Stimulated activated CD8-positive, alpha-beta memory T cell treated with anti-CD3 and anti-CD28 coated beads, Interleukin-12 subunit alpha, Interleukin-12 subunit beta, amount 100 ng/mL, for 24 hours (primary cell): Measurements from ENCODE around the gene ACOX2.

Source experiments
- DNase-seq: peaks from one replicate; pipeline ENCODE4 v3.0.0-alpha.2; 2020; ENCODE audit errors: extremely low read depth

Gene ACOX2

GRCh38 chr3:58508437-58508836, 28.6 kb downstream of the ACOX2 start:
- no peak for DNase-seq

DNA sequence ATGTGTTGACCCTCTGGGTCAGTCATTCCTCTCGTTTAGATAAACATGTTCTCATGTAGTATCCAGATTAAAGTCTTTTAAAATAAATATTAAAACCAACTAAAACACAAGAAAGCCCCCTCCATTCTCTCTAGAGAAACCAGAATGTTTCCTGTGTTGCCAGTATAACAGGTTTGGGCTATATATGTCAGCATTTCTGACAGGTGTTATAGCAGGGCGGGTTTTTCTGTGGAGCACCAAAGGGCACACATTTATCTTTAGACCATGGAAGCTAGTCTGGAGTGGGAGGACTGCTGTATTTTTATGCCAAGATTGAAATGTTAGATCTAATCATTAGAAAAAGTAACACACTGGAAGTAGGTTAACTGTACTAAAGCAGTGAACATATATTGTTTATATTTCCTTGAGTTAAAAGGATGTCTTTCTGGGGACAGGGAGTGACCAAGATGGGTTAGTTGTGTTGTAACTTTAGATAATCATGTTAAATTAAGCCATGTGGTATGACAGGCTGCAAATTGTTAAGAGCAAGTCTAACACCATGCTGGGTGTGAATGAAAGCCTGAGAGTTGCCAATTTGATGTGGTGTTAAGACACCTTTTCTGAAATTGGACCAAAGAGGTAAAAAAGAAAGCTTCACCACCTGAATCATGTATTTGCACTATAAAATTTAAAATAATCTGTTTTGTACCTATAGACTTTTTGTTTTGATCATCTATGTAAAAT, 29.5 kb downstream of the ACOX2 start:
- DNase-seq, result no peak

DNA sequence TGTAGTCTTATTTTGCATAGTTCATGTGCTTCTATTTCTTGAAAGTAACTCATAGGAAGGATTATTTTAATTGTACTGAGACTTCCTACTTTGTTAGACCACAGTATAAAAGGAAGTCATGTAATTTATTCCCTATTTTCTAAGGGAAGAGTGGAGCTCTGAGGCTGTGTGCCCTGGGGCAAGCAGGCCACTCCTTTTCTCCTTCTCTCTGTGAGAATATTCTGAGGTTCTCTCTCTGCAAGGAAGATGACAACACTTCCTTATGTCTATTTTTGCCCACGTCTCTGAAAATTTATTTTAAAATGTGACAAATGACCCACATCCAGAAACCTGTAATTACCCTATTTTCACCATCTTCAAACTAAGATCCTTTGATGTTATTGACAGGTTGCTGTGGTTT, 34.1 kb downstream of the ACOX2 start:
- DNase-seq, result no peak

DNA sequence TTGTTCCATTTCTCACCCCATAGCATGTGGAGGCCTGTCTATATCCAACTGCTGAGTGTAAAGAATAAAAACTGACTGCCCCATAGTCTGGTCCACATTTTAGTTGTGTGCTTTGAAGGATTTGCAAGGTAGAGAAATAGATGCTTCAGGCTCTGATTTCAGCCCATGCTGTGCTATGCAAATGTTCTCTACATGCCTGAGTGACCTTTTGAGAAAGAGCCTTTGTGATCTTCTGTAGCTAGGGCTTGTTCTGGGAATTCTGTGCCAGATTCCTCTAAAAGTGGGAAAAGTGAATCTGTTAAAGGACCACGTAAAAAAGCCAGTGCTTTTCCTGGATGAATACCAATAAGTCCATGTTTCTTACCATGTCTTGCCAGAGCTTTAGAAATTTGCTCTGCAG, 39.9 kb downstream of the ACOX2 start:
- no peak for DNase-seq

DNA sequence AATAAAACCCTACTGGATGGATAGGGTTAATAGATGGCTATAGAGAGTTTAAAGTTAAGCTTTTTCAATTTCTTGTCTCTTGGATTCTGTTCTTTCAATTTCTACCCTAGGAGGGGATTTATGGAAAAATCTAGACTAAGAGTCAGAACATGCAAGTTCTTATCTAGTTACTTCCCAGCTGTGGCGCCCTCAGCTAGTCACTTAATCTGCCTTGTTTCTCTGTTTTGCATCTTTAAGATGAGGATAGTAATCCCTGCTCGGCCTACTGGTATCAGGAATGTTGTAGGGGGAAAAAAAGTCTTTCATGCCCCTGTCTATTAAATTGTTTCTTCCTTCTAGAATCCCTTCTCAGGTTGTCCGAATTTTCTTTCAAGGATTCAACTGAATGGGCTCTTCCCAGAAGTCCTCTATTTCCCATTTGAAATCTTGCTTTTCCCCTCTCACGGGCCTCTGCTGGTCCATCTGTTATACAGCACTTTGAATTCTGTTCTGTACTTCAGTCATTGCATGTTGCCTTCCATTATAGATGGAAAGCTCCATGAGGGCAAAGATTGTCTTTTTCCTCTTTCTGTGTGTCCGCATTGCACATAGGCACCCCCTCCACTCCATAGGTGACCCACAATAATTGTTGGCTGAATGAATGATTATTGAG, 40.7 kb downstream of the ACOX2 start:
- no peak for DNase-seq

DNA sequence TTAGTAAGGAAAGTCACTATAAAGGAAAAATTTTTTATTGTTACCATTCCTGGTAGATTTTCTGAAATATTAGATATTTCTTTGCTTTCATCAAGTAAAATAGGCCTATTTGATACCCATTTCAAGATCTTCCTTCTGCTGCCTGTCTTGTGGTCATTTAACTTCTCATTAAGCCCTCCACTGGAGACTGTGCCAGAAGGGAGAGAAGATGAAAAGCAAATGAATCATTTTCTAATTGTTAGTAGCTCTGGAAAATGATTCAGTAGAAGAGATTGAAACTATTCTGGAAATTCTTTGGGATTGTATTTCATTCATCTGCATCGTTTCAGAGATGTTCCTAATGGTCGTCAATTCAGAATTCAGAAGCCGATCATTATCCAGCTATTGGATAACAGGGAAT, 41.9 kb downstream of the ACOX2 start:
- DNase-seq, result no peak

- DNase-seq, result no peak
Measured at GRCh38 chr3:58494107-58494506, 42.9 kb downstream of the ACOX2 start.

- no peak for DNase-seq
Measured at GRCh38 chr3:58492494-58492905, 44.5 kb downstream of the ACOX2 start.

DNA sequence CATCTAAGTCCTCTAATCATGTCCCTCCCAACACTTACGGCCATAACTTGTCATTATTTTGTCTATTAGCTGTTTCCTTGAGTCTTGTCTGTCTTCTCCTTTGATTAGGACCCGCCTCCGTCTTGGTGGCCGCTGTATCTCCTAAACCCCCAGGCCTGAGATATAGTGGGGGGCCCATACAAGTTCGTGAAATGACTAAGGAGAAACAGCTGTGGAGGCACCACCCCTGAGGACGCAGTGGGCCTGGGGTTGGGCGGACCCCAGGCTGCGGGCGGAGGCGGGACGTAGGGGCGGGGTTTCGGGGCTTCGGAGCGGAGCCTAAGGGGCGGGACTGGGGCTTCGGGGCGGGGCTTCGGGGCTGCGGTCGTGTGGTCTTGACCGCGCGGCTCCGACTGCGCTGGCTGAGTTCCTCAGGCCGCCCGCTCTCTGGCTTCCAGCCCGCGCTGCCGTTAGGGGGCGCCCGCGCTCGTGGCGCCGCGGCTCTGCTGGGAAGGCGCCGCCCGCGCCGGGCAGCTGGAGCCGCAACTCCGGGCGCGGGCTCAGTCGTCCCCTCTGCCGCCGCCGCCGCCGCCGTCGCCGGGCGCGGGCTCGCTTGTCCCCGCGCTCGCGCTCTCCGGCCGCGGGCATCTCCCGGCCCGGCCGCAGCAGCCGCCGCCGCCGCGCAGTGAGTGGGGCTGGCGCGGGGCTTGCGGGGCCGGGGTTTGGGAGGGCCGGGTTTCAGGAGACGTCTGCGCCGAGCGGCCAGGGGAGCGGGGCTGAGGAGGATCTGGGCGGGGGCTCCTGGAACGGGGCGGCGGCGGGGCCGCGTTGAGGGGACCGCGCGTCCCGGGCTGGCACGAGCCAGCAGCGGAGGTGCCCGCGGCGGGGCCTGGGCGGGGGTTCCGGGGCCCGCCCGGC, 45.2 kb downstream of the ACOX2 start, which contains the start of gene KCTD6:
Gene KCTD6 (plus strand): TSS at position 591 of the 897 bp plus-strand sequence. CDS start 6,660 bp downstream, outside the sequence.
- peak; percentile 62 for DNase-seq

GRCh38 chr3:58490860-58491501, 46.0 kb downstream of the ACOX2 start:
- DNase-seq, result no peak

GRCh38 chr3:58488967-58489366, 48.0 kb downstream of the ACOX2 start:
- DNase-seq, result no peak

DNA sequence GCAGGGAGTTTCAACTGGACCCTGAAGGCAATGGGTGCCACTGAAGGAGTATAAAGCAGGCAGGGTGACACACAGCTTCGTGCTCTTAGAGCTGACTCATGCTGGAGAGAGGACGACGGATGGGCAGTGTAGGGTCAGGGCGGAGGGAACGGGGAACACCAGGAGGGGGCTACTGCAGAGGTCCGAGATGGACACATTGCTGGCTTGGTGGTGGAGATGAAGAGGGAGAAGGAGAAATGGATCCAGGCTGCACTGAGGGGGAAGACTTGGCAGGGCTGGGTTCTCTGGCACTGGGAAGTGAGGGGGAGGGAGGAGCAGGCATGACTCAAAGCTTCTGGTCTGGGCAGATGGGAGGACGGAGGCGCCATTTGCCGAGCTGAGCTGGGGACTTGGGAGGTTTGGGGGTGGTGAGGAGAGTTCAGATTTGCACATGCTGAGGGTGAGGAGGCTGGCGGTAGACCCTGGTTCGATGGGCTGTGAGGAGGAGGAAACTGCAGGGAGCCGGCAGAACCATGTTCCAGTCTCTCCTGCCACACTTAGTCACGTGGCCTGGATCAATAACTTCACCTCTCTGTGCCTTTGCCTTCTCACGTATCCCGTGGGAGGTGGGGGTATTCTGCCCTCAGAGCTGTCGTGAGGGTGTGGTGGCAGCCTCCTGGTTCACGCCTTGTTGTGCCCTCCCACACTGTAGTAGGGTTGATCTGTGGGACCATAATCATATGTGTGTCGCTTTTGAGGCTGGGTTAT, 49.7 kb downstream of the ACOX2 start:
- DNase-seq, result no peak

GRCh38 chr3:58485801-58486435, 51.1 kb downstream of the ACOX2 start:
- DNase-seq, result no peak

- no peak for DNase-seq
Measured at GRCh38 chr3:58484722-58485069, 52.3 kb downstream of the ACOX2 start.

DNA sequence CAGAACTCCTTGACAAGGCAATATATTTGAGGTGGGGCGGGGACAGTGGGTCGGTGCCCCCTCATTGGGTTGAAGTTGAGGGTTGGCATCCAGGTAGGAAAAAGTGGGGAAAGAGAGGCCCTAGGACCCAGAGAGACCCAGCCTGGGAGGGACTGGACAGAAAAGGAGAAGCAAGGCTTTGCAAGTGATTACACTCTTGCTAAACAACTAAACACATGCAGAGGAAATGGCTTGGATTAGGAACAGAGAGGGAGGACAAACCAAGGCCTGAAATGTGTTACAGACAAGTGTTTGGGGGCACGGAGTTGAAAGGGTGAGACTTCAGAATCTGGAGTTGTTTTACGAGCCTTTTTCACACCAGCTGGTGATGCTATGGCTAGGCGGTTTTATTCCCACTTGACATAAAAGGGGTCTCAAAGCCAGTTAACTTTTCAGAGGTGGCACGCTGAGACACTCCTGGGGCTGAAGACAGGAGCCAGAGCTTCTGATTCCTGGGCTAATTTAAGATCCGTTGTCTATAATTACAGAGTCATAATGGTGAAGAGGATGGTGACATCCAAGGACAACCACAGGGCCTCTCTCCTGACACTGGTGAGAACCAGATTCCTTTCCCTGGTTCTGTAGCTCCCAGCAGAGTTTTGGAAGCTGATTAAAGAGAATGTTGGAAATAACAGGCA, 52.8 kb downstream of the ACOX2 start:
- no peak for DNase-seq

- no peak for DNase-seq
Measured at GRCh38 chr3:58482917-58483636, 53.9 kb downstream of the ACOX2 start.

GRCh38 chr3:58480309-58480708, 56.7 kb downstream of the ACOX2 start:
- DNase-seq, result no peak

GRCh38 chr3:58478781-58479180, 58.2 kb downstream of the ACOX2 start:
- DNase-seq, result no peak

- no peak for DNase-seq
Measured at GRCh38 chr3:58474967-58475578, 61.9 kb downstream of the ACOX2 start.
